ENCODE results near the gene CLCN2. TPM values are rescaled to one million over a fixed set of nuclear protein-coding genes. Genes with fewer than 3 reads are reported as not detected.

The CLCN2 gene
- total RNA-seq, 1 donor from 2014 or later, result 24.9 TPM

GRCh38 chr3:184325715-184326369 is 35.6 kb downstream of the CLCN2 start:
- no peak overlapping the region for H3K4me3 Mint-ChIP-seq
- peaks cover 49% of the 10 kb centered on the region for H3K36me3 Mint-ChIP-seq
- no peak overlapping the region for H3K27ac Mint-ChIP-seq
- TF ChIP-seq CTCF (conservative IDR thresholded peaks at IDR 0.05), result no peak
- no peaks in the 10 kb centered on the region for H3K4me1 Mint-ChIP-seq (ENCODE audit: unreplicated experiment)
- DNase-seq (ENCODE audit: extremely low spot score, unreplicated experiment), result no peak
- no peaks in the 10 kb centered on the region for H3K9me3 Mint-ChIP-seq
- H3K27me3 Mint-ChIP-seq, result no peaks in the 10 kb centered on the region

- no peak for TF ChIP-seq CTCF (conservative IDR thresholded peaks at IDR 0.05)
- DNase-seq (ENCODE audit: extremely low spot score, unreplicated experiment), result no peak
- Mint-ChIP-seq H3K4me1 (ENCODE audit: unreplicated experiment) (no peaks in the 10 kb centered on the region), H3K9me3 (no peaks in the 10 kb centered on the region), H3K27me3 (no peaks in the 10 kb centered on the region), H3K27ac (peak overlapping the region; percentile 46), H3K4me3 (no peak overlapping the region), H3K36me3 (peaks cover 52% of the 10 kb centered on the region)
Measured at GRCh38 chr3:184325269-184325668, 36.1 kb downstream of the CLCN2 start.

GRCh38 chr3:184323696-184324095 is 37.7 kb downstream of the CLCN2 start:
- Mint-ChIP-seq H3K36me3 (peaks cover 45% of the 10 kb centered on the region), H3K4me1 (ENCODE audit: unreplicated experiment) (peaks cover 3% of the 10 kb centered on the region), H3K9me3 (no peaks in the 10 kb centered on the region), H3K4me3 (no peak overlapping the region), H3K27me3 (no peaks in the 10 kb centered on the region), H3K27ac (no peak overlapping the region)
- TF ChIP-seq CTCF (conservative IDR thresholded peaks at IDR 0.05), result no peak
- DNase-seq (ENCODE audit: extremely low spot score, unreplicated experiment), result no peak

GRCh38 chr3:184322731-184323487 is 38.5 kb downstream of the CLCN2 start:
- Mint-ChIP-seq H3K27ac (peak overlapping the region; percentile 16), H3K27me3 (no peaks in the 10 kb centered on the region), H3K4me3 (no peak overlapping the region), H3K9me3 (no peaks in the 10 kb centered on the region), H3K4me1 (ENCODE audit: unreplicated experiment) (peaks cover 7% of the 10 kb centered on the region), H3K36me3 (peaks cover 44% of the 10 kb centered on the region)
- no peak for DNase-seq (ENCODE audit: extremely low spot score, unreplicated experiment)
- no peak for TF ChIP-seq CTCF (conservative IDR thresholded peaks at IDR 0.05)

- Mint-ChIP-seq H3K9me3 (no peaks in the 10 kb centered on the region), H3K4me3 (no peak overlapping the region), H3K27me3 (no peaks in the 10 kb centered on the region), H3K36me3 (peaks cover 50% of the 10 kb centered on the region), H3K27ac (no peak overlapping the region), H3K4me1 (ENCODE audit: unreplicated experiment) (peaks cover 19% of the 10 kb centered on the region)
- no peak for TF ChIP-seq CTCF (conservative IDR thresholded peaks at IDR 0.05)
- no peak for DNase-seq (ENCODE audit: extremely low spot score, unreplicated experiment)
Measured at GRCh38 chr3:184321666-184322065, 39.7 kb downstream of the CLCN2 start.

Measured in type B pancreatic cell (in vitro differentiated cells).